Pons (tissue), 1 donor: Measurements from ENCODE around the gene CREB5.
"Not testable (repeated sequence)": the region's sequence is repeated elsewhere in the genome, so short reads cannot be mapped to it uniquely, and the experiment has no call there.

Experiments
- DNase-seq: peaks from one replicate; pipeline ENCODE4 v3.0.0-alpha.2; 2016; ENCODE audit warnings: low spot score

Gene CREB5

GRCh38 chr7:28581351-28581750 is 169.0 kb downstream of the CREB5 start:
- DNase-seq: no peak

DNA sequence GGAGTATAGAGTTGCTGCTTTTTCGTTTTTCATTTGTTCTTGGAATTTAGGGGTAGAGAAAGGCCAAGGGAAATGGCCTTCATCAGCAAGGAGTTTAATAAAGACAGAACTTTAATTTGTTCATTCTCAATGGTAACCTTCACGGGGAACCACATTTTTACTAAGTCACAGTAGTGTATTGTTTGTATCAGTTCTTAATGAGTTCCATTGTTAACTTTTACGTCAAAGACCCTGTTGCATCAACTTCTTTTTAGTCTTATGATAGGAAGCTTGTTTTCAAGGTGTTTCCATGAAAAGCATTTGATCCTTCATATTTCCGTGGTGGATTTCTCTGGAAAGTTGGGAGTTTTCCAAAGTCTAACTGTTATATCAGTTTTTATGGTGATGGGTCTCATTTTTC is 169.9 kb downstream of the CREB5 start:
- no peak for DNase-seq

- no peak for DNase-seq
Observed at GRCh38 chr7:28584235-28584634, 171.9 kb downstream of the CREB5 start.

DNA sequence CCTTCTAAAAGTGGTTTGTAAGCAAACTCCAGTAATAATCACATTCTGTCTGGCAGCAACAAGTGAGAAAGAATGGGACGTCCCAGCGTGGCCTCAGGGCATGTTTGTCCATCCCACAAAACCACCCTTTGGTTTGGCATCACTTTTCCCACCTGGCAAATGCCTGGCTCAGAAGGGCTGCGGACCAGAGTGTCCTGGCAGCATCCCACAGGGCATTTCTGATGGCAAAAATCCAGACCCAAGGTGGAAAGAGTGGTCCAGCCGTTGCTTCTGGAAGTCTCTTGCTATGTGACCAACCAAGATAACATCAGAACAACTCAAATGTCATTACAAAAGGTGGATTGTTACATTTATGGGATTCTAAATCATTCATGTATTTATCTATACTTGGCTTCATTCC is 174.4 kb downstream of the CREB5 start:
- no peak for DNase-seq

GRCh38 chr7:28587211-28587610 is 174.9 kb downstream of the CREB5 start:
- DNase-seq: no peak

DNA sequence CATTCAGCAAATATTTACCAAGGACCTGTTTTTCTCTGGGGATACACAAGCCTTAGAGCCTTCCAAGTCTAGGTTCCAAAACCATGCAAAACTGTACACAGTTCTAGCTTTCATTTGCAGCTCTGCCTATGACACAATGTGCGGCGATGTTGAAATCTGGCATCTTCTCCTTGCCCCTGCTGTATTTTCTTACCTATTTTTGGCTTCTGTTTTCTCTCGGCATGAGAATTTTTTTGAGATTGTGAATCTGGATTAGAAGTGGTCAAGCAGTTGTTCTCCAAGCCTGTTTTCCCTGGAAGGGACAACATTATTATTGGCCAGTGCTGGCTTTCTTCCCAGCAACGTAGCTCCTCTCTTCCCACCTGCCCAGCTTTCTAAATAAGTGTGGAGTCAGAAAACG is 176.3 kb downstream of the CREB5 start:
- DNase-seq: no peak

DNA sequence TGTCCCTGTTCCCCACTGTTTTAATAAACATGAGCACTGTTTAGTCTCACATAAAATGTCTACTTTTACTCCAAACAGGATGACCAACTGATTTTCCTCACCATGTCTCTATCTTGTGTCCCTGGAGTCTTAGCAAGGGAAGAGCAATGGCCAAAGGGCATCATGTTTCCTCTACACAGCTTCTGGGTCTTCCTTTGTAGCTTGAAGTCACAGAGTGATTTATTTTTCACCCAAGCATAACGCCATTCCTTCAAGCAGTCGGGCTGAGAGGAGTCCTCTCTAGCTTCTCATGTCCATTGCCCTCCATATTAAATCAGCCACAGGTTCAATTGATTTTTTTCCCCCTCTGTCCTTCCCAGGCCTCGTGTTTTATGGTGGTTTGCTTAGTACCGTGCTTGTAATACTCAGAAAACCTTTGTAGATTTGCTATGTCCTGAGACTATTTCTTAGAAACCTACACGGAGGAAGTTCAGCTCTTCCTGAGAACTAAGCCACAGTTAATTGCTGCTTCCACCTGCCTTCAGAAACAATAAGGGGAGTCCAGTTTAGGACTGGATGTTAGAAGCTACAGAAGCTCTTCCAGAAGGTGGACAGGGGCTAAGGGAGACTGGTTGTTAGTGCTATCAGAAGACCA is 178.8 kb downstream of the CREB5 start:
- no peak for DNase-seq

GRCh38 chr7:28591725-28592349 is 179.5 kb downstream of the CREB5 start:
- no peak for DNase-seq

DNA sequence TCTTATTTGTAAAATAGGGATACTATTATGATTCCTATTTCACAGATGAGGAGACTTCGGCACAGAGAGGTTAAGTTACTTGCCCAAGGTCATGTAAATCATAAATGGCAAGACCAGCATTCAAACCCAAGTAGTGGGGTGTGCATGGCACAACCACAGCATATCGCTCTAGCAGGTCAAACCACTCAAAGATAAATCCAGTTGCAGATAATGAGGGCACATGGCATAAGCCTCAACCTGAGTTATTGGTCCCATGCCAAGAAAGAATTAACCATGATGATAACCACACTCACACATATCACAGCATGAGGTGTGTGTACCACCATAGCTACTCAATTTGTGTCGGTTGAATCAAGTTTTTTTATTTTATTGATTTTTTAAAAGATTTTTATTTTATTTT is 180.5 kb downstream of the CREB5 start:
- no peak for DNase-seq

GRCh38 chr7:28595076-28595475 is 182.8 kb downstream of the CREB5 start:
- no peak for DNase-seq

DNA sequence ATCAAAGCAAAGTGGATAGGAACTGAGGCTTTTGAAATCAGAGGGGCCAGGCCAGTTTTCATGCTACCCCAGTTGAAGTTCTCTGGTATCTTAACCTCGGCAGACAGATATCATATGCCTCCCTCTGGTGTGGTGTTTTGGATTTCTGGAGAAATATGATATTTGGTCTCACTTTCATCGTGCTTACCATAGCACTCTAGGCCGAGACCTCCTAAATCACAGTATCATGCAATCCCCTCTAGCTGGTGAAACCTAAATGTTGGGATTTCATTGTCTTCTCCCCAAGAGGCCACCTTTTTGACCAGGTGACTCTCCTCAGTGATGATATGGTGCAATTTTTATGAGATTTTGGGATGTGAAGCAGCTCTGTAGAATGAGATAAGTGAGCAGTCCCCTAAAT is 183.5 kb downstream of the CREB5 start:
- no peak for DNase-seq

GRCh38 chr7:28596245-28596935 is 184.1 kb downstream of the CREB5 start:
- DNase-seq: no peak

DNA sequence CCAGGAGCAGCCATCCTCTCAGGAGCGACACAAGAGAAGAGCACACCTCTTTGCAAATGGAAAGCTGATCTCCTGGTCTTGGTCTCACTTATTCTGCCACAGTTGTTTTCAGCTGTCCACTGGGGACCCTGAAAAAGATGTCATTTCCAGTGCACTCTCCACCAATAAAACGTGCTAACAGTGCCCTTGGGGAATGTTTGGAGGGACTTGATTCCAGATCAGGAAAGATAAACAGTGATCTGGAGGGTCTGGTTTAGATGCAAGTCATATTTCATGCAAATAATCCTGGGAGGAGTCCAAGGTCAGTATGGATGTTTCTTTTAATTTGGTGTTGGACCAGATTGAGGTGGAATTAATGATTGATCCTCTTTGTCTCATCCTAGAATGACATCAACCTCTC is 185.0 kb downstream of the CREB5 start:
- DNase-seq: no peak

DNA sequence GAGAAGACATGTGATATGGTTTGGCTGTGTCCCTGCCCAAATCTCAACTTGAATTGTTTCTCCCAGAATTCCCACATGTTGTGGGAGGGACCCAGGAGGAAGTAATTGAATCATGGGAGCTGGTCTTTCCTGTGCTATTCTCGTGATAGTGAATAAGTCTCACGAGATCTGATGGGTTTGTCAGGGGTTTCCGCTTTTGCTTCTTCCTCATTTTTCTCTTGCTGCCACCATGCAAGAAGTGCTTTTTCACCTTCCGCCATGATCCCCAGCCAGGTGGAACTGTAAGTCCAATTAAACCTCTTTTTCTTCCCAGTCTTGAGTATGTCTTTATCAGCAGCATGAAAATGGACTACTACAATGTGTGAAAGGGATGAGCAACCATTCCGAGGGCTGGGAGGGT is 185.7 kb downstream of the CREB5 start:
- not testable (repeated sequence) for DNase-seq

- DNase-seq: no peak
Observed at GRCh38 chr7:28598586-28598985, 186.3 kb downstream of the CREB5 start.

DNA sequence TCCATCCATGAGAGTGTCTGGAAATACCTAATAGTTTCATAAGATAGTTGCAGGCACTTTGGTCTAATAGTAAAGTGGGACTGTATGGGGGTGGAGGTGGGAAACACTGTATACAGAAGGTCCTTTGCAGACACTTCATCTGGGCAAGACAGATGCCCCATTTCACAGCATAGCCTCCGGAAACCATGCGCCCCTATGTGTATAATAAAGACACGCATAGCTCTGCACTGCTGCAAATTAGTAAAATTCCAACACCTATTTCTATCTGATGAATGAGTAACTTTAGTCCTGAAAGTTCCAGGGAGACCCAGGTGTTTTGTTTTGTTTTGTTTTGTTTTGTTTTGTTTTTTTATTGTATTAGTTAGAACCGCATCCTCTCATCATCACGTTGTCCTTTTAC is 187.1 kb downstream of the CREB5 start:
- no peak for DNase-seq

GRCh38 chr7:28602282-28602681 is 190.0 kb downstream of the CREB5 start:
- DNase-seq: no peak

DNA sequence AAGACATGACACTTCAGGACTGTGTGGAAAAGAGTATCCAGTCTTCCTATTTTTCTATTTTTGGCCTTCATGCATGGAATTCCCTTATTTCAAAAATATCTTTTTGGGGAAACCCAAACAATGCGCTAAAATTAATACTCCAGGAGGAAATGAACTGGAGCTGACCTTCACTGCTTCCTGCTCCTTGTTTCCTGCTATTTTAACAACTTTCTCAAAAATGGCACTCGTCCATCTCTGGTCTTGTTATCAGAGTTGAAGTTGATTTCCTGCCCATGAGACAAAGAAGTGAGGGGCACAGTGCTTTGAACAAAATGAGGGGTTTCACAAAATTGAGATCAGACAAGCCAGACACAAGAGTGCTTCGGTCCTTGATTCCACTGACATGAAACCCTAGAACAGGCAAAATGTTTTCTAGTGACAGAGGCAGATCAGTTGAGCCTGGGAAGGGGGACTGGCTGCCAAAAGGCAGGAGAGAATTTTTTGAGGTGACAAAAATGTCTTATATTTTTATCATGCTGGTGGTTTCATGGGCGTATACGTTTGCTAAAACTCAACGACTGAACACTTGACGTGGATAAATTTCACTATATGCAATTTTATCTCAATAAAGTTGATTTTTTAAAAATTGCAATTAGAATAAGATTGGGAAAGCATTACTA is 193.2 kb downstream of the CREB5 start:
- DNase-seq: no peak

- DNase-seq: no peak
Observed at GRCh38 chr7:28606421-28606820, 194.1 kb downstream of the CREB5 start.

GRCh38 chr7:28607855-28608193 is 195.5 kb downstream of the CREB5 start:
- no peak for DNase-seq

GRCh38 chr7:28608237-28608656 is 195.9 kb downstream of the CREB5 start:
- no peak for DNase-seq

- no peak for DNase-seq
Observed at GRCh38 chr7:28608731-28609130, 196.4 kb downstream of the CREB5 start.

DNA sequence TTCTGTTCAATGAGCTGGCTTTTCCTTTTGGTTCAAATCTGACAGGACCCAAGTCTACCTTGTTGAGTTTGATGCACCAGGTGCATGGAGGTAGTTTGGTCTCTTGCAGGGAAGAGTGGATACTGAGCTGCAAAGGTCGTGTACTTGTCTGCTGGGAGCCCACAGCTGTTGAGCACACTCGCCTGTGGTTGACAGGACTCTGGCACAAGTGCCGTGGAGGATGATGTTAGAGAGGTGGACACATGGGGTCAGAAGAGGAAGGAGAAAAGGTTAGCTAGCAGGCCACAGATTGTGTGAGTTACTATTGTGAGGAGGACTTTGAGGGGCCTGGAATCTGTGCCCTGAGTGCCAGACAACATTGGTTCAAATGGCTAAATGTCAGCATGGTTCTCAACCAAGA is 197.3 kb downstream of the CREB5 start:
- no peak for DNase-seq
